HG03135 (cell line): ENCODE results near the gene ITPRIPL2.

Experiments used
- ATAC-seq: cut with Tn5 transposase; IDR thresholded peaks from one replicate; pipeline ENCODE4 v1.9.1; 2021; ENCODE audit warnings: mild to moderate bottlenecking, moderate library complexity; ENCODE audit not compliant: unreplicated experiment

The ITPRIPL2 gene

DNA sequence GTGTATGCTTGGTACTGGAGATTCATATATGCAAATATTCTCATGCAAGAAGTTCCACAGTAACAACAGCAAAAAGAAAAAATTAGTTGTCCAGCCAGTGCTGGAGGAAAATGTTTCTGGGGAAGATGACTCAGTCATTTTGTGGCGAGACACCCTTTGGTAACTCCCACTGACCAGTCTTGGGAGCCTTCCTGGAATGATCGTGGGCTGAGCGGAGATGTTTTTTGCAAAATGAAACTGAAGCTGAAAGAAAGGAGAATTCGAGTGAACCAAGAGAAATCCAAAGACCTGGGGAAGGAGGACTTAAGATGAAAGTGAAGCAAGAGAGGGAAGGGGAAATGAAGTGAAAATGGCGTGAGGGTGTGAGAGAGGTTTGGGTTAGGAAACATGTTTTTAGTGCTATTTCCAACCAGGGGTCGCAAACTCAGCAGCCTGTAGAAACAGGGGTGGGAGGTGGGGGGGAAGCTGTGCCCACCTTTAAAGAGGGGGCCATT is 5.2 kb downstream of the ITPRIPL2 start:
- ATAC-seq = no peak

DNA sequence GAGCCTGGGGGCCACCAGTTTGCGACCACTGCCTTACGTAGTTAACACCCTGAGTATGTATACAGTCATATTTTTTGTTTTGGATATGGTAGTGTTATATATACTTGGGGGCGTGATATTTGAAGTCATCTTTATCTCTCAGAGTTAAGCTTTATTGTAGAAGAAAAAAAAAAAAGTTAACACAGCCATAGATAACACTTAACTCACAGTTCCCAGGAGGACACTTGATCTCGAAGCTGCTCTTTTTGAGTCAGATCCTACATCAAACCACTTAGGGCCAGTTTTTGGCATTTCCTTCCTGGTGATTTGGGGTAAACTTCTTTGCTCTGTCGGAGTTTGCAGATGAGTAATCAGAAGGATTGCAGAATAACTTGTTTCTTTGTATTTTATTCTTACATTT is 5.8 kb downstream of the ITPRIPL2 start:
- no peak for ATAC-seq

DNA sequence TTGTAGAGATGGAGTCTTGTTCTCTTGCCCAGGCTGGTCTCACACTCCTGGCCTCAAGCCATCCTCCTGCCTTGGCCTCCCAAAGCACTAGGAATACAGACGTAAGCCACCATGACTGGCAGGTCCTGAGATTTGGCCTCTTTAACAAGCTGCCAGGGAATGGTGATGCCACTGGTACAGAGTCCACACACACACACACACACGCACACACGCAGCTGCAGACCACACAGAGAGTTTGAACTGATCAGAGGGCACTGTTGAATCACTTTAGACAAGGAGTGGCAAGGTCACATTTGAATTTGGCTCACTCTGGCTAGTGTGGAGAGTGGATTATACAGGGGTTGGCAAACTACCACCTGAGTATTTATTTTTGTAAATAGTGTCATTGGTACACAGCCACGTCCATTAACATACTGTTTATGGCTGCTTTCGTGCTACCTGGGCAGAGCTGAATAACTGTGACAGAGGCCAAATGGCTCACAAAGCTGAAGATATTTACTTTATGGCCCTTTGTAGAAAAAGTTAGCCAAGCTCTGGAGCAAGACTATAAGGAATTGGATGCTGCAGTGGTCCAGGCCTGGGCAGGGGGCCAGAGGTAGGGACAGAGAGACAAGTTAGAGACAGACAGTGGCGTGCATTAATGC is 9.9 kb downstream of the ITPRIPL2 start:
- no peak for ATAC-seq

DNA sequence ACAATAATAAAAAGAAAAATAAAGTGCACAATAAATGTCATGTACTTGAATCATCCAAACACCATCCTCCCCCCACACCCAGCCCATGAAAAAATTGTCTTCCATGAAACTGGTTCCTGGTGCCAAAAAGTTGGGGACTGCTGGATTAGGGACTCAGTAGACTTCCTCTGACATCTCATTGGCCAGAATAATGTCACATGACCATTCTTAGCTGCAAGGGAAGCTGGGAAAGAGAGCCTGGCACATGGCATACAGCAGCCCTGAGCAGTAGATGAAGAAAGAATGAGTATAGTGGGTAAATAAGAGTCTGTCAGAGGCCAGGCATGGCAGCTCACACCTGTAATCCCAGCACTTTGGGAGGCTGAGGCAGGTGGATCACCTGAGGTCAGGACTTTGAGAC is 12.5 kb downstream of the ITPRIPL2 start:
- ATAC-seq = no peak

DNA sequence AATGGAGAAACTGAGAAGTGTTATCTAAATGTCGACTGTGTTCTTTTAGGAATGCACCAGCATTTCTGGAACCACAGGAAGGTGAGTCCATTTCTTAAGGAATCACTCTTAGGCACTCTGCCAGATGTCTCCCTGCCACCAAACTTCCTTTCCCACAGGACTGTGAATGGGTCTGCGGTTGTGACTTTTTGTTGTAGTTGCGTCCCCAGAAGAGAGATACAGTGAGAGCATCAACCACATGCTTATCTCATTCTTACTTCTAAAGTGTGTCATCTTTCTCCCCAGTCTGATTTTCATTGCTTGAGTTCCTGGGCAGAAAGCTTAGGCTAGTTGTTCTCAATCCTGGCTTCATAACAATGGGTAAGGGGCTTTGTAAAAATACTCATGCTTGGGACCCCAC is 13.4 kb downstream of the ITPRIPL2 start:
- no peak for ATAC-seq

DNA sequence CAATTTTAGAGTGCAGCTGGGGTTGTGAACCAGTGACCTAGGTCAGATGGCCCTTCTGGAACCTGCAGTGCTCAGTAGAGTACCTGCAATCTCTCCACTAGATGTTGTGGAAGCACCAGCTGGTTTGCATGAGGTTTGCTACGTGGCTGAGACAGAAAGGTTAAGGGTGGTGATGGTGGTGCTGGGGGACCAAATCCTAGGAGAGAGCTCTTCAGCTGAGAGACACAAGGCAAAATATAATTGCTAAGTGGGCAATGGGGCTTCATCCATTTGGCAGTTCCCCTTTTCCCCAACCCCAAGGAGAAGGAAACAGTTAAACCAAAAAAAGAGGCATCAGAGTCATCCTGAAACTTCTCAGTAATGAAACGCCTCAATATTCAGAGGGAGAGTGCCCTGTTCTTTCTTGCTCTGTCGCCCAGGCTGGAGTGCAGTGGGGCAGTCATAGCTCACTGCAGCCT is 13.9 kb downstream of the ITPRIPL2 start:
- ATAC-seq = no peak

DNA sequence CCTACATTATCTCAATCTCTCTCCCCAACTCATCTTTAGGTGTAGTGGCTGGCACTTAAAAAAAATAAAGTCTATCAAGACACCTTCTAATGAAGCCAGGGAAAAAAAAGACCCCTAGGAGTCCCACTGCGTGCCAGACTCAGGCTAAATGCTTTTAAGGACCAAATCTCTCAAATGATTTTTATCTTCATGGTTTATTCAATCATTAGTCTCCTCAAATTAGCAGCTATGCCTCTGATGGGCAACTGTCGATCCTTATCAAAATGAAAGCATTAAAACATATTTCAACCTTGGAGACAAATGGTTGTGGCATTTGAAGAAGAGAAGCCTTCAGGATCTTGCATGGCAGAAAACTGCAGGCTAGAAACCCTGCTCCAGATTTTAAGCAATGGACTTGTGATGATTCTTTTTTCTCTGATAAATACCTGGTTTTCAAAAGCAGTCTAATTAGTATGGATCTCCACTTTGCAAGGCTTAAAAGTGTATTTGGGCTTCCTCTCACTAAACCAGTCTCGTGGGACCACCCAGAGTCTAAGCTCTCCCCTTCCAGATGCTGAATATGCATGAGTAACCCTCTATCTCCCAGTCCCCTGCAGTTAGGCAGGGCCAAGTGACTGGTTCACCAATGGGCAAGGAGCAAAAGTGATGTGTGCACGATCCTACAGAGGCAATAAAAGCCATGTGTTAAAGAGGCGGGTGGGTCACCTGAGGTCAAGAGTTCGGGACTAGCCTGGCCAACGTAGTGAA is 14.9 kb downstream of the ITPRIPL2 start:
- ATAC-seq = no peak

DNA sequence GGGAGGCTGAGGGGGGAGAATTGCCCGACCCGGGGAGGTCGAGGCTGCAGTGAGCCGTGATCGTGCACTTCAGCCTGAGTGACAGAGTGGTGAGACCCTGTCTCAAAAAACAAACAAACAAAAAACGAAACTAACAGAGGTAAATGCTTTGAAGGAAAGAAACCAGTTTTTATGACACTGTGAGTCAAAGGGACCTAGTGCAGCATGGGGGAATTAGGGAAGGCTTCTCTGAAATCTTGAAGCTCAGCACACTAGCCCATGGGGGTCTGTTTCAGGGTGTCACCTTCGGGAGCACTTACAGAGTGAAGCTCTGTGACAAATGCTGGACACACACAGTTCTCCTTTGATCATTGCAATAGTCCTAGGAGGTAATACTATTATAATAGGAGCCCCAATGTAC is 16.6 kb downstream of the ITPRIPL2 start:
- ATAC-seq = no peak

DNA sequence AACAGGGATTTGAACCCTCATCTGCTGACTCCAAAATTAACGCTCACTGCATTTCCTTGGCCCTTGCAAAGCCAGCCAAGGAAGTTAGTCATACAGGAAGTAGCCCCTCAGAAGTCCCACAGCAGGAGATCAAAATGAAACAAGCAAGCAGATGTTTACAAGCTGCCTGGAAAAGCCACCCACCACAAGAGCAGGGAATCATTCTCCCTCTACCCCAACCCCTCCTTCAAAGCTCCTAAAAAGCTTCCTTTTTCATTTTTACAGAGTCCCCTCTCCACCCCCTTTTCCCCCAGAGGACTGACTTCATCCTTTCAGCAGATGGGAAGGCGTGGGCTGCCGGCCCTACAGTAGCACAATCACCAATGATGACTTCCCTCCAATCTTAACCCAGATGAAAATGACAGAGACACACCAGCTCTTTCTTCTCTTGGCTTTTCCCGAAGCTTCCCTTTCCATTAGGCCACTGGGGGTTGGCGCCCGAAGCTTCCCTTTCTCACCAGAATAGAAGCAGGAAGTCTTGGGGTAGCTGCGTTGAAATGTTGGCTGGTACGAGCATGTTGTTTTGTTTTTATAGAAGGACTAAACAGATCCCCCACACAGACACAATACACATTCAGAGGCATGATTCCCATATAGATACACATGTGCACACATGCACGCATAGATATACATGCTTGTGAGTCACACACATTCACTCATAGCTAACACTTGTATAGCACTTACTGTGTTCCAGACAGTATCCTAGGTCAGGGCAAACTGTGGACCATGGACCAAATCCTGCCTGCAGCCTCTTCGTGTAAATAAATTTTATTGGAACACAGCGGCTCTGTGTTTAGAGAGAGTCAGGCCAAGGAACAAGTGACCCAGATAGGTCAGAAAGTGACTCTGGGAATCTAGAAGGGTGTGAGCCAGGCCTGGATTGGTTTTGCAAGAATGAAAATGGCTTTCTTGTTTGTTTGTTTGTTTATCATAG is 17.4 kb downstream of the ITPRIPL2 start:
- ATAC-seq = no peak

DNA sequence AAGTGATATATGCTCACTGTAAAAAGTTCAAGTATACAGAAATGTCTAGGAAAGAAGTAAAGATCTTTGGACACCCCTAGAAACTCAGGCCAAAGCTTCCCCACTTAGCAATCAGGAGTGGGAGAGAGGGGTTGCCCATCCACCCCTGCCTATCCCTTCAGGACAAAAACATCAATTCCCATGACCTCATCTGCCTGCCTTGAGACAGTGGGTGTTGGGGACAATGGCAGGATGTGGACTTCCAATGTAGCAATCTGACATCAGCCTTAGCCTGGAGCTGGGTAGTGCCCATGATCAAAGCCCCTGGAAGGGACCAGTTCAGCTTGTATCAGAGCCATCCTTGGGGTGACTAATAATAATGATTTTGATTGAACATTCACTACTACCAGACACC is 18.1 kb downstream of the ITPRIPL2 start:
- no peak for ATAC-seq

DNA sequence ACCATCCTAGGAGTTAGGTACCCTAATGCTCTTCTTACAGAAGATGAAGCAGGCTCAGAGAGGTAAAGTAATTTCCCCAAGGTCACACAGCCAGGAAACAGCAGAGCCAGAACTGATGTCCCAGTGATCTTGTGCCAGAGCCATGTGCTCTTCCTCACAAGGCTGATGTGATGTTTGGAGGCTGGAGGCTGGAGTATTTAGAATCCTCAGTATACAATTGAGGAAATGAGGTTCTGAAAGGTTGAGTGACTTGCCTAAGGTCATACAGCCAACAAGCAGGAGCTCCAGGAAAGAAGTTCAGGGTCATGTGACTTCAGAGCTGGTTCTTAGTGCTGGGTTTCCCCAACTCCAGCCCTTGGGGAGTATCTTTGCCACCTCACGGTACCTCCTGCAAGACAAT is 18.5 kb downstream of the ITPRIPL2 start:
- no peak for ATAC-seq

DNA sequence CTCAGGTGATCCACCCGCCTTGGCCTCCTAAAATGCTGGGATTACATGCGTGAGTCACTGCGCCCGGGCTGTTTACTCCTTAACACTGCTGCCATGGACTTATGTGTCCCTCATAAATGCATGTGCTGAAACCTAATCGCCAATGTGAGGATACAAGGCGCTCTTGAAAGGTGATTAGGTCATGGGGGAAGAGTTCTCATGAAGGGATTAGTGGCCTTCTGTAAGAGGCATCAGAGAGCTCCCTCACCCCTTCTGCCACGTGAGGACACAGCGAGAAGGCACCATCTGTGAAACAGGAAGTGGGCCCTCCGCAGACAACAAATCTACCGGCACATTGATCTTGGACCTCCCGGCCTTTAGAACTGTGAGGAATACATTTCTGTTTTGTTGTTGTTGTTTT is 19.1 kb downstream of the ITPRIPL2 start:
- no peak for ATAC-seq

DNA sequence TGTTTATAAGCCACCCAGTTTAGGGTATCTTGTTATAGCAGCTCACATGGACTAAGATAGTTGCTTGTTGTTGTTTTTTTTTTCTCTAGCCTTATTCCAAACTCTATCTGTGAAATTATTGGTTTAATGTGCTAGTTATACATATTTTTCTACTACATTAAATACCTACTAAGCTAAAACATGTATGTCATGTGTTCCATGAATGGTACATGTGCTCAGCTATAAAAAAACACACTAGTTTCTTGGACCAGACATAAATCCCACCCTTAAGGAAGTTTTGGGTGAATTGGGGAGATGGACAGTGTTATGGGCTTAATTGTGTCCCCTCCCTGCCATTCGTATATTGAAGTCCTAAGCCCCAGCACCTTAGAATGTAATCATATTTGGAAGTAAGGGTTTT is 19.8 kb downstream of the ITPRIPL2 start:
- ATAC-seq = no peak

DNA sequence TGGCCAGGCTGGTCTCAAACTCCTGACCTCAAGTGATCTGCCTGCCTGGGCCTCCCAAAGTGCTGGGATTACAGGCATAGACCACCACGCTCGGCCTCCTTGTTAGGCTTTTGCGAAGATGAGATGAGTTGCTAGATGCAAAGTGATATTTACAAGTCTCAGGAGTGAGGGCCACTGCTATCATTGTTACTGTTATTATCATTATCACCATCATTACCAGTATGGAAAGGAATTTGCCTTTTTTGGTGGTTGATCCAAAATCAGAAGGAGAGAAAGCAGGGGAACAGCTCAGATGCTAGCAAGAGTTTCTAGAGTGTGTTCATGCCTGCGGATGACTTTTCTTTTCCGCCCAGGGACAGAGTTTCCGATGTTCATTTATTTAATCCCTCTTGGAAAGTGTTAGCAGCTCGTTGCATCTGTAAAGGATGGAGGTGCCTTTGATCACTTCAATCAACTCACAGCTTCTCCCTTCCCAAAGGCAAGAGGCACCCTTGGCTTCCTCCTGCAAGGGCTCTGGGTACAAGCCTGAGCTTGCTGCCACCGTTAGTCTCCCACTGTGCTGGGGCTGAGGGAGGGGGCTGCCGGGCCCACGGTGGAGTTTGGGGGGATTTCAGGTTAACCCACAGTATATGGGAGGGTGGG is 21.6 kb downstream of the ITPRIPL2 start:
- no peak for ATAC-seq

DNA sequence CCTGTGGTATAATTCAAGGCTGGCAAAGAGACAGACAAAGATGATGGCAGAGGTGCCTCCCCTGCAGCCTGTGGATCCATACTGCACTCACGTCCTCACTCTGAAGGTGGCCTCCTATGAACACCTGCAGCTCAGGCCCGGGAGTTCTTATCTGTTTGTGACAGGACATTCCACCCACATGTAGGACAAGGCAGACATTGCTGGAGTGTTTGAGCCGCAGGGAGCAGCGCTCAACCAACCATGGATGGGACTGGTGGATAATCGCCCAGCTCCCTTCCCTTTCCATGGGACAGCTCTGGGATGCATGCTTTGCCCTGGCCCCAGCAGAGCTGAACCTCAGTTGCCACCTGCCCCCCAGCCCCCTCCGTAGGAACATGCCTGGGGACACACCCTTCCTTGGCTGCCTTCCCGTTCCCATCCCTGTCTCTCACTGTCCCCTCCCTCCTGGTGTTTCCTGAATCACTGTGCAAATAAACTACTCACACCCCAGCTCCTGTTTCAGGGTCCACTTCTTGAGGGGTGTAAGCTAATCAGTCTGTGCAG is 22.2 kb downstream of the ITPRIPL2 start:
- ATAC-seq = no peak

DNA sequence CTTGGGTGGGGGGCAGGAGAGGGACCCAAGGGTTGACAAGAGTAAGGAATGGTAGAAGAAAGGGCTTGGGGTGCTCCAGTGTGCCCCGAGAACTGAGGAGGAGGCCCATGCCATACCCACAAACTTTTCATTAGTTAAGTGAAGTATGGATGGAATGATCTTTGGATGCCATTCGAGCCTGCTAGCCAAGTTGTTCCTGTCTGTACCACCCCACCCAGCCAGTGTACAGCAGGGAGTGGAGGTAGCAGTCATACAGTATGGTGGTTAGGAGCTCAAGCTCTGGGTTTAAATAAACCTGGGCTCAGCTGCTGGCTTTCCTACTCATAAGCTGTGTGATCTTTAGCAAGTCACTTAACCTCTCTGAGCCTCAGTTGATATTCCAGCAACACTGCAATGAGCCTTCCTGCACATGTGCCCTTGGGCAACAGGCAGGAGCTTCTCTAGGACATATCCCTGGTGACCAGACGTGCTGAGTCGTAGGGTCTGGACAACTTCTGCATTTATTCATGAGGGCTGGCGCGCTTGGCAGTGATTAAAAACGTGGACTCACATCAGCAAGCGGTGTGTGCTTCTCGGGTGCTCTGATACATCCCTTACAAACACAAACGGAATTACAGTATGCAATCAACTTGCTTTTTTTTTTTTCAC is 22.9 kb downstream of the ITPRIPL2 start:
- no peak for ATAC-seq

DNA sequence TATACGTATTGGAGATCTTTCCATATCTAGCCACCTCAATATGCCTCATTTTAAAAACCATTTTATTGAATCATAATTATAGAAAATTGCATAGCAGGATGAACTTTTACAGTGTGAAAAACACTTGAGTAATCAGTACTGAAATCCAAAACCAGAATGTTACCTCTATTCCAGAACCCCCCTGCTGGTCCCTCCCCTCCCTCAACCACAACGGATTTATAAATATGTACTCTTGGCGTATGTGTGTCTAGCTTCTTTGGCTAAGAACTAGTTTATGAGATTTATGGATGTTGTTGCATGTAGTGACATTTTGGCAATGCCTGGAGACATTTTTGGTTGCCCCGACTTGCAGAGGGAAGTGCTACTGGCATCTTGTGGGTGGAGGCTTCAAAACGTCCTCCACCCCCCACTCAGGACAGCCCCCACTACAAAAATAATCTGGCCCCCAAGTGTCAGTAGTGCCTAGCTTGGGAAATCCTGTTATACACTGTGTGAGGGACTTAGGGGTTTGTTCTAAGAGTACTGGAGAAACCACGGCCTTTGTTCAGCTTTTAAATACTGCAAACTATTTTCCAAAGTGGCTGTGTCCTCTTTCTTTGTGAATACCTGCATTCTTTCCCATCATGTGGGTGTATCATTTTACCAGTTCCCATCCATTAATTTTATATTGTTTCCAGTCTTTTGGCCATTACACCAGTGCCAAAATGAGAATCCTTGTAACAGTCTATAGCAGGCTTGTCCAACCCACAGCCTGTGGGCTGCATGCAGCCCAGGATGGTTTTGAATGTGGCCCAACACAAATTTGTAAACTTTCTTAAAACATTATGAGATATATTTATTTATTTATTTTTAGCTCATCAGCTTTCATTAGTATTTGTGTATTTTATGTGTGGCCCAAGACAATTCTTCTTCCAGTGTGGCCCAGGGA is 23.7 kb downstream of the ITPRIPL2 start:
- ATAC-seq = no peak

DNA sequence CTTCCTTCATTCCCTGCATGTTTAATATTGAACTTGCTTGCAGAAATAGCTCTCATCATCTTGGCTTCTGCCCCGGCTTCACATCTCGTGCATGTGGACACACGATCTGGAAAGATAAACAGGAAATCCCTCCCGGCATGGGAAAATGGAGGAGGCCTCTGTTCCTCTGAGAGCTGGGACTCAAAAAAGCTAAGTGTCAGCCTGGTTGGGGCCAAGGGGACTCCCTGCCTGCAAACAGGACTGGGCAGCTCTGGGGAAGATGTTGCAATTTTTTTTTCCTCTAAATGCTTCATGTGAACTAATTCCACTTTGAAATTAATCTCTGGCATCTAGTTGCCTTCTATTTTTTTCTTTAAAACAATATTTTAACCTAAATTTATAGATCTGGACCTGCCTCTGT is 24.8 kb downstream of the ITPRIPL2 start:
- ATAC-seq = no peak
